Measurements from ENCODE around the gene NEDD4L. TPM values are rescaled to one million over a fixed set of nuclear protein-coding genes. Genes with fewer than 3 reads are reported as not detected.

Gene NEDD4L
- total and polyA plus RNA-seq, 4 donors = 10.2 to 20.3 (median 13.2) TPM

DNA sequence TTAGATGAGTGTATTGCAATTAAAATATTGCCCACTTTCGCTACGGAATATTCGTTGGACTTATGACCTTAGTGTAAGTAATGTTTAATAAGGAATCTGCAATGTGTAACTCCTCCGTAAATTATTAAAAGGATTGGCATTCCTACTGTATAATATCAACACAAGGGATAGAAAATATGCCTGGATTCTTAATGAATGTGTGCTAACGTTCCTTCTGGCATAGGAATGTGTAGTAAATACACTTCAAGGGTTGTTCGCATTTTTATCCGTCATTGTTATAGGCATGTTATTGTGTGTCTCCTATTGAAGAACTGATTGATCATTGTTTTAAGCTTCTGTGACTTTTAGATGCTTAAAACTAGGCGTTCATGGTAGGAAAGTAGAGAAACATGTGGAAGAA lies 134.5 kb downstream of the NEDD4L start:
- H3K27me3 ChIP-seq (ENCODE audit: control insufficient read depth in 4 of 4, insufficient read depth in 4 of 4, low read length in 3 of 4) = no peaks in the 10 kb centered on the region
- no peak for TF ChIP-seq YY1 (IDR thresholded peaks at IDR 0.05)
- no peak overlapping the region for H3K9ac ChIP-seq (ENCODE audit: low read depth in 1 of 2, low read length in 2 of 2)
- 59% methylated on average over 8 of the region's 8 CpGs for WGBS
- no peak for DNase-seq (ENCODE audit: low spot score)
- peaks cover 2 to 12% (median 7%) of the 10 kb centered on the region in 4 donors for H3K4me1 ChIP-seq (ENCODE audit: control insufficient read depth in 4 of 4, insufficient read depth in 4 of 4, low read length in 3 of 4)
- no peak overlapping the region for H3K27ac ChIP-seq (ENCODE audit: low read depth in 1 of 2, low read length in 2 of 2)
- no peak overlapping the region for H3K4me3 ChIP-seq (ENCODE audit: low read depth in 1 of 3, low read length in 3 of 3)
- H3K36me3 ChIP-seq (ENCODE audit: control insufficient read depth in 4 of 4, insufficient read depth in 3 of 4, low read depth in 1 of 4, low read length in 3 of 4) = no peaks in the 10 kb centered on the region
- H3K9me3 ChIP-seq (ENCODE audit: control insufficient read depth in 4 of 4, low read length in 3 of 4) = no peaks in the 10 kb centered on the region

- DNase-seq (ENCODE audit: low spot score) = no peak
- no peaks in the 10 kb centered on the region for H3K27me3 ChIP-seq (ENCODE audit: control insufficient read depth in 4 of 4, insufficient read depth in 4 of 4, low read length in 3 of 4)
- H3K9ac ChIP-seq (ENCODE audit: low read depth in 1 of 2, low read length in 2 of 2) = no peak overlapping the region
- no peaks in the 10 kb centered on the region for H3K9me3 ChIP-seq (ENCODE audit: control insufficient read depth in 4 of 4, low read length in 3 of 4)
- 81% methylated on average over 16 of the region's 16 CpGs for WGBS
- H3K36me3 ChIP-seq (ENCODE audit: control insufficient read depth in 4 of 4, insufficient read depth in 3 of 4, low read depth in 1 of 4, low read length in 3 of 4) = no peaks in the 10 kb centered on the region
- TF ChIP-seq EGR1 (IDR thresholded peaks at IDR 0.05; ENCODE audit: low read depth in 2 of 2) (no peak), RXRA (IDR thresholded peaks at IDR 0.05) (no peak), NR2F2 (IDR thresholded peaks at IDR 0.05) (no peak), SP1 (IDR thresholded peaks at IDR 0.05) (no peak), FOXA2 (IDR thresholded peaks at IDR 0.05) (no peak), HNF4A (conservative IDR thresholded peaks at IDR 0.05) (no peak), YY1 (IDR thresholded peaks at IDR 0.05) (no peak), CTCF (IDR thresholded peaks at IDR 0.05; ENCODE audit: low read depth, low read length, missing input control) (no peak), RAD21 (IDR thresholded peaks at IDR 0.05) (no peak), MAX (IDR thresholded peaks at IDR 0.05) (no peak)
- TF ChIP-seq, protein P1, sequence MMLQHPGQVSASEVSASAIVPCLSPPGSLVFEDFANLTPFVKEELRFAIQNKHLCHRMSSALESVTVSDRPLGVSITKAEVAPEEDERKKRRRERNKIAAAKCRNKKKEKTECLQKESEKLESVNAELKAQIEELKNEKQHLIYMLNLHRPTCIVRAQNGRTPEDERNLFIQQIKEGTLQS (IDR thresholded peaks at IDR 0.05) = no peak
- TF ChIP-seq, protein P2, sequence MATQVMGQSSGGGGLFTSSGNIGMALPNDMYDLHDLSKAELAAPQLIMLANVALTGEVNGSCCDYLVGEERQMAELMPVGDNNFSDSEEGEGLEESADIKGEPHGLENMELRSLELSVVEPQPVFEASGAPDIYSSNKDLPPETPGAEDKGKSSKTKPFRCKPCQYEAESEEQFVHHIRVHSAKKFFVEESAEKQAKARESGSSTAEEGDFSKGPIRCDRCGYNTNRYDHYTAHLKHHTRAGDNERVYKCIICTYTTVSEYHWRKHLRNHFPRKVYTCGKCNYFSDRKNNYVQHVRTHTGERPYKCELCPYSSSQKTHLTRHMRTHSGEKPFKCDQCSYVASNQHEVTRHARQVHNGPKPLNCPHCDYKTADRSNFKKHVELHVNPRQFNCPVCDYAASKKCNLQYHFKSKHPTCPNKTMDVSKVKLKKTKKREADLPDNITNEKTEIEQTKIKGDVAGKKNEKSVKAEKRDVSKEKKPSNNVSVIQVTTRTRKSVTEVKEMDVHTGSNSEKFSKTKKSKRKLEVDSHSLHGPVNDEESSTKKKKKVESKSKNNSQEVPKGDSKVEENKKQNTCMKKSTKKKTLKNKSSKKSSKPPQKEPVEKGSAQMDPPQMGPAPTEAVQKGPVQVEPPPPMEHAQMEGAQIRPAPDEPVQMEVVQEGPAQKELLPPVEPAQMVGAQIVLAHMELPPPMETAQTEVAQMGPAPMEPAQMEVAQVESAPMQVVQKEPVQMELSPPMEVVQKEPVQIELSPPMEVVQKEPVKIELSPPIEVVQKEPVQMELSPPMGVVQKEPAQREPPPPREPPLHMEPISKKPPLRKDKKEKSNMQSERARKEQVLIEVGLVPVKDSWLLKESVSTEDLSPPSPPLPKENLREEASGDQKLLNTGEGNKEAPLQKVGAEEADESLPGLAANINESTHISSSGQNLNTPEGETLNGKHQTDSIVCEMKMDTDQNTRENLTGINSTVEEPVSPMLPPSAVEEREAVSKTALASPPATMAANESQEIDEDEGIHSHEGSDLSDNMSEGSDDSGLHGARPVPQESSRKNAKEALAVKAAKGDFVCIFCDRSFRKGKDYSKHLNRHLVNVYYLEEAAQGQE (IDR thresholded peaks at IDR 0.05) = no peak
- H3K27ac ChIP-seq (ENCODE audit: low read depth in 1 of 2, low read length in 2 of 2) = no peak overlapping the region
- H3K4me3 ChIP-seq (ENCODE audit: low read depth in 1 of 3, low read length in 3 of 3) = no peak overlapping the region
- H3K4me1 ChIP-seq (ENCODE audit: control insufficient read depth in 4 of 4, insufficient read depth in 4 of 4, low read length in 3 of 4) = peaks cover 2 to 12% (median 7%) of the 10 kb centered on the region in 4 donors
These were observed 136.1 kb downstream of the NEDD4L start for GRCh38 chr18:58180172-58180571.

GRCh38 chr18:58180738-58181353 lies 136.8 kb downstream of the NEDD4L start:
- TF ChIP-seq, protein P1 (IDR thresholded peaks at IDR 0.05) = no peak
- TF ChIP-seq CTCF (IDR thresholded peaks at IDR 0.05; ENCODE audit: low read depth, low read length, missing input control) (peak; percentile 94), RAD21 (IDR thresholded peaks at IDR 0.05) (peak; percentile 86 to 90), EGR1 (IDR thresholded peaks at IDR 0.05; ENCODE audit: low read depth in 2 of 2) (no peak), FOXA2 (IDR thresholded peaks at IDR 0.05) (no peak), RXRA (IDR thresholded peaks at IDR 0.05) (no peak)
- no peak overlapping the region for H3K9ac ChIP-seq (ENCODE audit: low read depth in 1 of 2, low read length in 2 of 2)
- no peaks in the 10 kb centered on the region for H3K27me3 ChIP-seq (ENCODE audit: control insufficient read depth in 4 of 4, insufficient read depth in 4 of 4, low read length in 3 of 4)
- DNase-seq (ENCODE audit: low spot score) = peak; percentile 74
- H3K36me3 ChIP-seq (ENCODE audit: control insufficient read depth in 4 of 4, insufficient read depth in 3 of 4, low read depth in 1 of 4, low read length in 3 of 4) = no peaks in the 10 kb centered on the region
- no peaks in the 10 kb centered on the region for H3K9me3 ChIP-seq (ENCODE audit: control insufficient read depth in 4 of 4, low read length in 3 of 4)
- WGBS = 10% methylated on average over 5 of the region's 5 CpGs
- no peak overlapping the region for H3K27ac ChIP-seq (ENCODE audit: low read depth in 1 of 2, low read length in 2 of 2)
- H3K4me1 ChIP-seq (ENCODE audit: control insufficient read depth in 4 of 4, insufficient read depth in 4 of 4, low read length in 3 of 4) = peaks cover 2 to 12% (median 7%) of the 10 kb centered on the region in 4 donors
- H3K4me3 ChIP-seq (ENCODE audit: low read depth in 1 of 3, low read length in 3 of 3) = no peak overlapping the region

All from liver (tissue), 9 donors.